GM12801 (cell line): ENCODE measurements around the gene SLC38A4.

ENCODE experiments used
- TF ChIP-seq, protein P1 (sequence below): IDR thresholded peaks from one replicate; pipeline ENCODE4 v1.5.1; 2011; ENCODE audit warnings: control low read depth; ENCODE audit not compliant: insufficient read length; ENCODE audit errors: extremely low read depth

SLC38A4 gene

GRCh38 chr12:46798056-46798455 lies 27.7 kb downstream of the SLC38A4 start:
- TF ChIP-seq, protein P1, sequence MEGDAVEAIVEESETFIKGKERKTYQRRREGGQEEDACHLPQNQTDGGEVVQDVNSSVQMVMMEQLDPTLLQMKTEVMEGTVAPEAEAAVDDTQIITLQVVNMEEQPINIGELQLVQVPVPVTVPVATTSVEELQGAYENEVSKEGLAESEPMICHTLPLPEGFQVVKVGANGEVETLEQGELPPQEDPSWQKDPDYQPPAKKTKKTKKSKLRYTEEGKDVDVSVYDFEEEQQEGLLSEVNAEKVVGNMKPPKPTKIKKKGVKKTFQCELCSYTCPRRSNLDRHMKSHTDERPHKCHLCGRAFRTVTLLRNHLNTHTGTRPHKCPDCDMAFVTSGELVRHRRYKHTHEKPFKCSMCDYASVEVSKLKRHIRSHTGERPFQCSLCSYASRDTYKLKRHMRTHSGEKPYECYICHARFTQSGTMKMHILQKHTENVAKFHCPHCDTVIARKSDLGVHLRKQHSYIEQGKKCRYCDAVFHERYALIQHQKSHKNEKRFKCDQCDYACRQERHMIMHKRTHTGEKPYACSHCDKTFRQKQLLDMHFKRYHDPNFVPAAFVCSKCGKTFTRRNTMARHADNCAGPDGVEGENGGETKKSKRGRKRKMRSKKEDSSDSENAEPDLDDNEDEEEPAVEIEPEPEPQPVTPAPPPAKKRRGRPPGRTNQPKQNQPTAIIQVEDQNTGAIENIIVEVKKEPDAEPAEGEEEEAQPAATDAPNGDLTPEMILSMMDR: no peak

GRCh38 chr12:46795988-46796387 lies 29.8 kb downstream of the SLC38A4 start:
- TF ChIP-seq, protein P1: no peak

GRCh38 chr12:46794593-46795190 lies 31.1 kb downstream of the SLC38A4 start:
- TF ChIP-seq, protein P1: no peak

GRCh38 chr12:46792925-46793324 lies 32.9 kb downstream of the SLC38A4 start:
- TF ChIP-seq, protein P1: no peak

GRCh38 chr12:46790066-46790465 lies 35.7 kb downstream of the SLC38A4 start:
- TF ChIP-seq, protein P1: no peak

DNA sequence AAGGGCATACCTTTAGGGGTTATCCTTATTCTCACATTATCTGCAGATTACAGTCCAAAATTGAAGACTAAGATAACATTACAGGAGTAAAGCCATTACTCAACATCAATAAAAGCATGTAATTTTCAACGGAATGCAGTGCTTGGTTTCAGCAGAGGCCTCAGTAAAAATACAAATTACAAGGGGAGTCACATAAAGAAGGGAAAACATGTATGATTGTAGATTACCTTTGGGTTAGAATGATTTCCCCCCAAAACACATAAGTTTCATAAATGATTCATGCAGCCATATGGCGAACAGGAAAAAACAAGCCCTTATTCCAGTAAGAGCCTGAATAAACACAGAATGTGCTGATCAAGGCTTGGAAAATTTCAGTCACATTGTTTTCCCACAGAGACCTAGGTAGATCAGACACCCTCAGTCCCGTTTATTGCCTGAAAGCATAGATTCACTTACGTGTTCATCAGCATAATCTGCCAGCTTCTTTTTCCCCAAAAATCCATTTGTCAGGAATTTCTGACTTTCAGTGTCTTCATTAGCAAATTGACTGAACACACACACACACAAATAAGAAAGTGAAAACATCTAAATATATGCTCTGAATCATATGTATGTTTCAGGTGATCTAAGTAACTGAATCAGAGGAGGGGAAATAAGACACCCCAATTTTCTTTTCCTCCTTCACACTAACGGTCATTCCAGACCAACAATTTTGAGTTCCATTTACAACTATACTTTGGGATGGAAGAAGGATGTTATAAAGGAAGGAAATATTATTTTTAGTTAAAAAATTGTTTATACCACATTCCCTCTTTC lies 37.5 kb downstream of the SLC38A4 start:
- TF ChIP-seq, protein P1: no peak

DNA sequence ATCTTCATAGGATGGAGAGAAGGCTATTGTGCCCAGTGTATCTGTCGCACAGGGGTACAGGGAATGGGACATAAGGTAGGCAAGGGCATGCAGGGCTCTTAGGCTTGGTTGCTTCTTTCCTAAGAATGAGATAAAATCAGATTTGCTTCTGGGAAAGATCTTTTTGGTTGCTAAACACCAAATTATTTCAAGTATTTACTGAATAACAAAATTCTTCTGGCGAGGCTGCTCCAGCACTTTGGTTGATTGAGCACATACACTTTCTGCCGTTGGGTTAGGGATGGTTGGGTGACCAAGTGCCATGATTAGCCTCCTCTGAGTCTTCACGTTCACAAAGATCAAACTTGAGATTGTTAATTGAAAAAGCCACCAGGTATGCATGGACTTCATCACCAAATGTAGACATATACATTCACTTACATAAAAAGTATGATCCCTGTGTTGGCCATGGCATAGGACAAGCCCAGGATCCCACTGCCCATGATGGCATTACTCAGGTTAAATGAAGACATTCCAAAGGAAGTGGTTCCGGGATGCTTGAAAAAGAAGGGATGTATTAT lies 38.2 kb downstream of the SLC38A4 start:
- TF ChIP-seq, protein P1: no peak
